MCF 10A (cell line): ENCODE results near the gene PTPRM. TPM values are rescaled to one million over a fixed set of nuclear protein-coding genes. Genes with fewer than 3 reads are reported as not detected.

Source experiments
- BruUV-seq: library from RNA; stranded (reverse); fragments of 400-500 nt; replicated peaks from 2 replicates; lab custom pipeline; 2021; lab: Mats Ljungman, UMichigan
- CTCF ChIA-PET: fragments of 300-600 bp; sonication (Branson Sonifier 250); formaldehyde crosslinking; extraction: SDS; loops from one replicate; lab custom pipeline; 2021; ENCODE audit warnings: antibody characterized with exemption, inconsistent platforms; lab: Yijun Ruan, JAX
- POLR2A ChIA-PET: fragments of 300-600, 350-650 bp; sonication (Branson Sonifier 250); formaldehyde crosslinking; extraction: SDS; loops from one replicate; lab custom pipeline; 2020; ENCODE audit warnings: antibody characterized with exemption, inconsistent platforms; lab: Yijun Ruan, JAX
- DNase-seq: peaks from one replicate; pipeline ENCODE4 v3.0.0-alpha.2; 2018; ENCODE audit not compliant: unreplicated experiment
- H3K27ac Mint-ChIP-seq: one replicate; pipeline ENCODE4 v1.8.0; 2022; ENCODE audit warnings: mild to moderate bottlenecking, low read depth, mixed read lengths; ENCODE audit not compliant: unreplicated experiment
- H3K27me3 Mint-ChIP-seq: one replicate; pipeline ENCODE4 v1.8.0; 2022; ENCODE audit warnings: mixed read lengths; ENCODE audit not compliant: insufficient read depth, unreplicated experiment
- H3K36me3 Mint-ChIP-seq: one replicate; pipeline ENCODE4 v1.8.0; 2022; ENCODE audit warnings: mild to moderate bottlenecking, moderate library complexity, mixed read lengths; ENCODE audit not compliant: insufficient read depth, unreplicated experiment
- H3K4me1 Mint-ChIP-seq: one replicate; pipeline ENCODE4 v1.8.0; 2022; ENCODE audit warnings: mixed read lengths; ENCODE audit not compliant: insufficient read depth, unreplicated experiment
- H3K4me3 Mint-ChIP-seq: one replicate; pipeline ENCODE4 v1.8.0; 2022; ENCODE audit warnings: mild to moderate bottlenecking, moderate library complexity, mixed read lengths; ENCODE audit not compliant: unreplicated experiment
- H3K9me3 Mint-ChIP-seq: one replicate; pipeline ENCODE4 v1.8.0; 2022; ENCODE audit warnings: mixed read lengths; ENCODE audit not compliant: unreplicated experiment
- CTCF ChIP-seq: fragments of 200-600 bp; IDR thresholded peaks from one replicate; pipeline ENCODE4 v1.8.0; 2022; ENCODE audit warnings: antibody characterized with exemption, mild to moderate bottlenecking; ENCODE audit not compliant: unreplicated experiment
- intact Hi-C: fragments of 100-400 bp; cut with micrococcal nuclease; formaldehyde crosslinking; loops from 2 replicates; pipeline ENCODE4 v1.14.1; 2022
- total RNA-seq: library from RNA; stranded (reverse); gene quantifications from 2 replicates; pipeline ENCODE4 v1.2.3, GENCODE V29; 2022

Gene PTPRM
- total RNA-seq, 1 experiment from 2014 or later: 82.8 TPM

GRCh38 chr18:7900091-7900490, 333.0 kb downstream of the PTPRM start:
- Mint-ChIP-seq H3K4me1 (peaks cover 38% of the 10 kb centered on the region), H3K9me3 (no peaks in the 10 kb centered on the region), H3K4me3 (no peak overlapping the region), H3K27me3 (no peaks in the 10 kb centered on the region), H3K27ac (no peak overlapping the region), H3K36me3 (no peaks in the 10 kb centered on the region)
- ChIA-PET POLR2A (interaction anchor here (1.8 kb wide), 1 partner anchor 9 kb away, joined by 7 read pairs; no protein-coding TSS in a partner anchor), CTCF (interaction anchor here (1.2 kb wide), 1 partner anchor 21 kb away, joined by 3 read pairs; no protein-coding TSS in a partner anchor)
- TF ChIP-seq CTCF: no peak
- intact Hi-C loops: no loop called here
- no TSS peak for BruUV-seq
- no peak for DNase-seq

GRCh38 chr18:7901657-7902056, 334.5 kb downstream of the PTPRM start:
- no TSS peak for BruUV-seq
- no peak overlapping the region for H3K4me3 Mint-ChIP-seq
- H3K27me3 Mint-ChIP-seq: no peaks in the 10 kb centered on the region

GRCh38 chr18:7902399-7902839, 335.3 kb downstream of the PTPRM start:
- no peak overlapping the region for H3K27ac Mint-ChIP-seq
- no TSS peak for BruUV-seq
- peaks cover 30% of the 10 kb centered on the region for H3K4me1 Mint-ChIP-seq
- H3K27me3 Mint-ChIP-seq: no peaks in the 10 kb centered on the region
- ChIA-PET POLR2A (interaction anchor here (1.3 kb wide), 1 partner anchor 14 kb away, joined by 3 read pairs; no protein-coding TSS in a partner anchor), CTCF (interaction anchor here (0.7 to 1.0 kb wide), 2 partner anchors 19 to 64 kb away, joined by 3 to 4 read pairs; no protein-coding TSS in a partner anchor)
- peaks cover 6% of the 10 kb centered on the region for H3K36me3 Mint-ChIP-seq
- TF ChIP-seq CTCF: no peak
- no peak overlapping the region for H3K4me3 Mint-ChIP-seq
- intact Hi-C loops: no loop called here
- H3K9me3 Mint-ChIP-seq: peaks cover 7% of the 10 kb centered on the region
- DNase-seq: peak; percentile 40

More at GRCh38 chr18:7901657-7902056, 334.5 kb downstream of the PTPRM start:
- ChIA-PET POLR2A (interaction anchor here (1.2 to 1.8 kb wide), 3 partner anchors 7 to 19 kb away, joined by 3 to 7 read pairs (median 3); no protein-coding TSS in a partner anchor), CTCF (interaction anchor here (0.6 kb wide), 1 partner anchor 43 kb away, joined by 3 read pairs; no protein-coding TSS in a partner anchor)
- Mint-ChIP-seq H3K27ac (no peak overlapping the region), H3K36me3 (peaks cover 6% of the 10 kb centered on the region), H3K4me1 (peaks cover 37% of the 10 kb centered on the region), H3K9me3 (peaks cover 7% of the 10 kb centered on the region)
- DNase-seq: no peak
- TF ChIP-seq CTCF: no peak
- intact Hi-C loops: no loop called here

GRCh38 chr18:7904529-7904928, 337.4 kb downstream of the PTPRM start:
- H3K4me3 Mint-ChIP-seq: no peak overlapping the region
- peak; percentile 64 for DNase-seq
- peaks cover 34% of the 10 kb centered on the region for H3K4me1 Mint-ChIP-seq
- ChIA-PET CTCF (interaction anchor here (0.8 kb wide), 1 partner anchor 19 kb away, joined by 3 read pairs; no protein-coding TSS in a partner anchor), POLR2A (interaction anchor here (0.5 to 1.7 kb wide), 5 partner anchors 12 to 573 kb away, joined by 3 to 7 read pairs (median 3); no protein-coding TSS in a partner anchor)
- intact Hi-C loops: no loop called here
- peak overlapping the region; percentile 71 for H3K27ac Mint-ChIP-seq
- no peak for TF ChIP-seq CTCF
- H3K9me3 Mint-ChIP-seq: peaks cover 7% of the 10 kb centered on the region
- H3K27me3 Mint-ChIP-seq: no peaks in the 10 kb centered on the region
- no TSS peak for BruUV-seq
- H3K36me3 Mint-ChIP-seq: peaks cover 6% of the 10 kb centered on the region
